NCI-H146 (cell line): ENCODE results near the gene GTF2H4.

Source experiments
- DNase-seq: peaks from one replicate; lab custom pipeline; 2025; lab: John Stamatoyannopoulos, UW

GTF2H4 gene

GRCh38 chr6:30960907-30961673 is 53.1 kb downstream of the GTF2H4 start:
- no peak for DNase-seq

- no peak for DNase-seq
Measured at GRCh38 chr6:30962716-30963115, 54.7 kb downstream of the GTF2H4 start.

GRCh38 chr6:30963641-30964040 is 55.6 kb downstream of the GTF2H4 start:
- DNase-seq: no peak
